ENCODE data around the gene CYP2A7. TPM values are rescaled to one million over a fixed set of nuclear protein-coding genes. Genes with fewer than 3 reads are reported as not detected.
"Not testable (repeated sequence)": the region's sequence is repeated elsewhere in the genome, so short reads cannot be mapped to it uniquely, and the experiment has no call there.

CYP2A7 gene
- total RNA-seq, 5 donors from 2014 or later (not counting 1 experiment from before 2014, with no cell fraction given), result not detected

- H3K27ac Mint-ChIP-seq; H3K4me3 ChIP-seq (ENCODE audit: control insufficient read depth in 1 of 2, extremely low read depth in 1 of 2, low read length in 1 of 2); H3K4me3 Mint-ChIP-seq; H3K36me3 Mint-ChIP-seq; H3K9me3 Mint-ChIP-seq; H3K9me3 ChIP-seq; CTCF ChIA-PET; H3K27ac ChIP-seq (ENCODE audit: low read length); H3K36me3 ChIP-seq (ENCODE audit: control insufficient read depth in 2 of 2, extremely low read depth in 1 of 2, insufficient read depth in 1 of 2, low read length in 1 of 2): not testable (repeated sequence)
- DNase-seq (peak in 23 of 35 experiments; percentile 4 to 54 (median 18)), ATAC-seq (replicated peaks in 1 of 4) (peak; percentile 78 to 93 (median 83))
- Histone ChIP-seq H3K4me1 (ENCODE audit: control insufficient read depth in 1 of 2, extremely low read depth in 1 of 2, insufficient read depth in 2 of 2, low read length in 2 of 2) (peaks cover 0 to 11% of the 10 kb centered on the region in 2 experiments), H3K27me3 (replicated peaks in 1 of 2; ENCODE audit: control insufficient read depth in 2 of 2, extremely low read depth in 1 of 2, insufficient read depth in 2 of 2, low read length in 1 of 2) (peaks cover 0 to 16% of the 10 kb centered on the region in 2 experiments)
- 80% methylated on average over 5 of the region's 12 CpGs for WGBS (ENCODE audit: insufficient coverage)
- H3K27me3 Mint-ChIP-seq, result peaks cover 0 to 15% of the 10 kb centered on the region in 2 donors
- POLR2A ChIA-PET, result interaction anchor here in 1 of 2 donors (0.6 kb wide), 1 partner anchor 39 kb away, joined by 4 read pairs; no protein-coding TSS in a partner anchor
- H3K4me1 Mint-ChIP-seq, result peaks cover 10 to 15% (median 13%) of the 10 kb centered on the region in 3 donors
These were observed 17.9 kb upstream of the CYP2A7 start for GRCh38 chr19:40899964-40900363.

GRCh38 chr19:40896843-40897789 is 15.1 kb upstream of the CYP2A7 start:
- H3K9me3 Mint-ChIP-seq; CTCF ChIA-PET; H3K27ac Mint-ChIP-seq; H3K9me3 ChIP-seq; POLR2A ChIA-PET; H3K36me3 Mint-ChIP-seq; H3K4me3 Mint-ChIP-seq; DNase-seq; H3K36me3 ChIP-seq (ENCODE audit: control insufficient read depth in 2 of 2, extremely low read depth in 1 of 2, insufficient read depth in 1 of 2, low read length in 1 of 2); H3K27ac ChIP-seq (ENCODE audit: low read length); H3K4me3 ChIP-seq (ENCODE audit: control insufficient read depth in 1 of 2, extremely low read depth in 1 of 2, low read length in 1 of 2); ATAC-seq (replicated peaks in 1 of 4): not testable (repeated sequence)
- Histone ChIP-seq H3K4me1 (ENCODE audit: control insufficient read depth in 1 of 2, extremely low read depth in 1 of 2, insufficient read depth in 2 of 2, low read length in 2 of 2) (peaks cover 0 to 11% of the 10 kb centered on the region in 2 experiments), H3K27me3 (replicated peaks in 1 of 2; ENCODE audit: control insufficient read depth in 2 of 2, extremely low read depth in 1 of 2, insufficient read depth in 2 of 2, low read length in 1 of 2) (peaks cover 0 to 23% of the 10 kb centered on the region in 2 experiments)
- 82% methylated on average over 3 of the region's 13 CpGs for WGBS (ENCODE audit: insufficient coverage)
- Mint-ChIP-seq H3K27me3 (peaks cover 11 to 25% of the 10 kb centered on the region in 2 donors), H3K4me1 (peaks cover 10 to 15% (median 13%) of the 10 kb centered on the region in 3 donors)

- ChIA-PET CTCF (no interaction called here), POLR2A (no interaction called here)
- Mint-ChIP-seq H3K4me1 (peaks cover 10 to 15% (median 13%) of the 10 kb centered on the region in 3 donors), H3K27ac (no peak overlapping the region), H3K27me3 (peaks cover 17 to 31% of the 10 kb centered on the region in 2 donors), H3K9me3 (no peaks in the 10 kb centered on the region), H3K4me3 (no peak overlapping the region), H3K36me3 (no peaks in the 10 kb centered on the region)
- no peak overlapping the region for H3K4me3 ChIP-seq (ENCODE audit: control insufficient read depth in 1 of 2, extremely low read depth in 1 of 2, low read length in 1 of 2)
- no peaks in the 10 kb centered on the region for H3K36me3 ChIP-seq (ENCODE audit: control insufficient read depth in 2 of 2, extremely low read depth in 1 of 2, insufficient read depth in 1 of 2, low read length in 1 of 2)
- H3K27me3 ChIP-seq (replicated peaks in 1 of 2; ENCODE audit: control insufficient read depth in 2 of 2, extremely low read depth in 1 of 2, insufficient read depth in 2 of 2, low read length in 1 of 2), result peaks cover 0 to 20% of the 10 kb centered on the region in 2 experiments
- 92% methylated on average over 3 of the region's 5 CpGs for WGBS (ENCODE audit: insufficient coverage)
- no peak overlapping the region for H3K27ac ChIP-seq (ENCODE audit: low read length)
- H3K9me3 ChIP-seq, result no peaks in the 10 kb centered on the region
- ATAC-seq (replicated peaks in 1 of 4) (no peak), DNase-seq (no peak)
- peaks cover 0 to 11% of the 10 kb centered on the region in 2 experiments for H3K4me1 ChIP-seq (ENCODE audit: control insufficient read depth in 1 of 2, extremely low read depth in 1 of 2, insufficient read depth in 2 of 2, low read length in 2 of 2)
These were observed 14.4 kb upstream of the CYP2A7 start for GRCh38 chr19:40896418-40896796.

GRCh38 chr19:40893112-40893511 is 11.1 kb upstream of the CYP2A7 start:
- ChIA-PET POLR2A (no interaction called here), CTCF (no interaction called here)
- Mint-ChIP-seq H3K27ac (no peak overlapping the region), H3K27me3 (peaks cover 24 to 37% of the 10 kb centered on the region in 2 donors), H3K4me3 (no peak overlapping the region), H3K9me3 (no peaks in the 10 kb centered on the region), H3K4me1 (no peaks in the 10 kb centered on the region), H3K36me3 (no peaks in the 10 kb centered on the region)
- DNase-seq (no peak), ATAC-seq (replicated peaks in 1 of 4) (no peak)
- Histone ChIP-seq H3K36me3 (ENCODE audit: control insufficient read depth in 2 of 2, extremely low read depth in 1 of 2, insufficient read depth in 1 of 2, low read length in 1 of 2) (no peaks in the 10 kb centered on the region), H3K9me3 (no peaks in the 10 kb centered on the region), H3K4me1 (ENCODE audit: control insufficient read depth in 1 of 2, extremely low read depth in 1 of 2, insufficient read depth in 2 of 2, low read length in 2 of 2) (no peaks in the 10 kb centered on the region), H3K27ac (ENCODE audit: low read length) (no peak overlapping the region), H3K27me3 (replicated peaks in 1 of 2; ENCODE audit: control insufficient read depth in 2 of 2, extremely low read depth in 1 of 2, insufficient read depth in 2 of 2, low read length in 1 of 2) (peaks cover 0 to 20% of the 10 kb centered on the region in 2 experiments), H3K4me3 (ENCODE audit: control insufficient read depth in 1 of 2, extremely low read depth in 1 of 2, low read length in 1 of 2) (no peak overlapping the region)

GRCh38 chr19:40889366-40889765 is 7.3 kb upstream of the CYP2A7 start:
- Histone ChIP-seq H3K4me3 (ENCODE audit: control insufficient read depth in 1 of 2, extremely low read depth in 1 of 2, low read length in 1 of 2) (no peak overlapping the region), H3K9me3 (no peaks in the 10 kb centered on the region), H3K27me3 (replicated peaks in 1 of 2; ENCODE audit: control insufficient read depth in 2 of 2, extremely low read depth in 1 of 2, insufficient read depth in 2 of 2, low read length in 1 of 2) (peaks cover 0 to 20% of the 10 kb centered on the region in 2 experiments), H3K36me3 (ENCODE audit: control insufficient read depth in 2 of 2, extremely low read depth in 1 of 2, insufficient read depth in 1 of 2, low read length in 1 of 2) (no peaks in the 10 kb centered on the region), H3K4me1 (ENCODE audit: control insufficient read depth in 1 of 2, extremely low read depth in 1 of 2, insufficient read depth in 2 of 2, low read length in 2 of 2) (no peaks in the 10 kb centered on the region), H3K27ac (ENCODE audit: low read length) (no peak overlapping the region)
- Mint-ChIP-seq H3K36me3 (no peaks in the 10 kb centered on the region), H3K27ac (no peak overlapping the region), H3K9me3 (peaks cover 0 to 4% (median 0%) of the 10 kb centered on the region in 3 donors), H3K4me3 (no peak overlapping the region), H3K4me1 (no peaks in the 10 kb centered on the region), H3K27me3 (peaks cover 24 to 27% of the 10 kb centered on the region in 2 donors)
- WGBS (ENCODE audit: insufficient coverage), result no CpG with 5 or more reads among the region's 3 CpGs
- POLR2A ChIA-PET, result interaction anchor here in 1 of 2 donors (0.6 kb wide), 1 partner anchor 38 kb away, joined by 3 read pairs; no protein-coding TSS in a partner anchor
- CTCF ChIA-PET, result no interaction called here
- DNase-seq, result no peak
- no peak for ATAC-seq (replicated peaks in 1 of 4)

- no peaks in the 10 kb centered on the region for H3K36me3 ChIP-seq (ENCODE audit: control insufficient read depth in 2 of 2, extremely low read depth in 1 of 2, insufficient read depth in 1 of 2, low read length in 1 of 2)
- H3K27me3 ChIP-seq (replicated peaks in 1 of 2; ENCODE audit: control insufficient read depth in 2 of 2, extremely low read depth in 1 of 2, insufficient read depth in 2 of 2, low read length in 1 of 2), result peaks cover 0 to 15% of the 10 kb centered on the region in 2 experiments
- no peak overlapping the region for H3K27ac ChIP-seq (ENCODE audit: low read length)
- Mint-ChIP-seq H3K4me1 (no peaks in the 10 kb centered on the region), H3K4me3 (no peak overlapping the region), H3K27me3 (peaks cover 18 to 20% of the 10 kb centered on the region in 2 donors), H3K27ac (no peak overlapping the region), H3K36me3 (no peaks in the 10 kb centered on the region), H3K9me3 (peaks cover 0 to 4% (median 0%) of the 10 kb centered on the region in 3 donors)
- ChIA-PET CTCF (no interaction called here), POLR2A (no interaction called here)
- 78% methylated on average over 3 of the region's 4 CpGs for WGBS (ENCODE audit: insufficient coverage)
- H3K4me3 ChIP-seq (ENCODE audit: control insufficient read depth in 1 of 2, extremely low read depth in 1 of 2, low read length in 1 of 2), result no peak overlapping the region
- H3K9me3 ChIP-seq, result no peaks in the 10 kb centered on the region
- DNase-seq (no peak), ATAC-seq (replicated peaks in 1 of 4) (no peak)
- H3K4me1 ChIP-seq (ENCODE audit: control insufficient read depth in 1 of 2, extremely low read depth in 1 of 2, insufficient read depth in 2 of 2, low read length in 2 of 2), result no peaks in the 10 kb centered on the region
These were observed 6.2 kb upstream of the CYP2A7 start for GRCh38 chr19:40888191-40888590.

Data from T-cell (primary cell).